Measurements from ENCODE around the gene MYT1.

GRCh38 chr20:64171211-64171610, 7.0 kb downstream of the MYT1 start:
- TF ChIP-seq EZH2 (IDR thresholded peaks at IDR 0.05; ENCODE audit: low read depth) = no peak
- TF ChIP-seq, protein P1, sequence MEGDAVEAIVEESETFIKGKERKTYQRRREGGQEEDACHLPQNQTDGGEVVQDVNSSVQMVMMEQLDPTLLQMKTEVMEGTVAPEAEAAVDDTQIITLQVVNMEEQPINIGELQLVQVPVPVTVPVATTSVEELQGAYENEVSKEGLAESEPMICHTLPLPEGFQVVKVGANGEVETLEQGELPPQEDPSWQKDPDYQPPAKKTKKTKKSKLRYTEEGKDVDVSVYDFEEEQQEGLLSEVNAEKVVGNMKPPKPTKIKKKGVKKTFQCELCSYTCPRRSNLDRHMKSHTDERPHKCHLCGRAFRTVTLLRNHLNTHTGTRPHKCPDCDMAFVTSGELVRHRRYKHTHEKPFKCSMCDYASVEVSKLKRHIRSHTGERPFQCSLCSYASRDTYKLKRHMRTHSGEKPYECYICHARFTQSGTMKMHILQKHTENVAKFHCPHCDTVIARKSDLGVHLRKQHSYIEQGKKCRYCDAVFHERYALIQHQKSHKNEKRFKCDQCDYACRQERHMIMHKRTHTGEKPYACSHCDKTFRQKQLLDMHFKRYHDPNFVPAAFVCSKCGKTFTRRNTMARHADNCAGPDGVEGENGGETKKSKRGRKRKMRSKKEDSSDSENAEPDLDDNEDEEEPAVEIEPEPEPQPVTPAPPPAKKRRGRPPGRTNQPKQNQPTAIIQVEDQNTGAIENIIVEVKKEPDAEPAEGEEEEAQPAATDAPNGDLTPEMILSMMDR (conservative IDR thresholded peaks at IDR 0.05) = no peak

Data from PC-9 (cell line).